BJ (cell line): Measurements from ENCODE around the gene IL32. TPM values are rescaled to one million over a fixed set of nuclear protein-coding genes. Genes with fewer than 3 reads are reported as not detected.

Experiments used
- CTCF ChIA-PET: fragments of 350-600 bp; formaldehyde crosslinking; extraction: SDS; loops from one replicate; lab custom pipeline; 2021; ENCODE audit warnings: antibody characterized with exemption, inconsistent platforms; lab: Yijun Ruan, JAX
- POLR2A ChIA-PET: fragments of 300-600 bp; sonication (Branson Sonifier 250); formaldehyde crosslinking; extraction: SDS; loops from one replicate; lab custom pipeline; 2021; ENCODE audit warnings: antibody characterized with exemption; lab: Charles Lee
- DNase-seq: peaks from one replicate; pipeline ENCODE4 v3.0.0-alpha.2; 2011; ENCODE audit warnings: low read depth
- H3K27me3 ChIP-seq: 2 replicates; pipeline ENCODE4 v1.6.0; 2011; ENCODE audit warnings: low read length; ENCODE audit not compliant: control insufficient read depth, insufficient read depth
- H3K36me3 ChIP-seq: 2 replicates; pipeline ENCODE4 v1.5.1; 2011; ENCODE audit warnings: low read length; ENCODE audit not compliant: control insufficient read depth, insufficient read depth
- H3K4me3 ChIP-seq: 2 replicates; pipeline ENCODE4 v1.5.1; 2011; ENCODE audit warnings: low read depth, mild to moderate bottlenecking, control low read depth, low read length
- polyA plus RNA-seq: library from polyadenylated mRNA; depleted of rRNA; stranded (reverse); fragments of >200 nt; gene quantifications from 2 replicates; pipeline ENCODE4 v1.2.3, GENCODE V29; 2011
- TF ChIP-seq, protein P1 (sequence below): IDR thresholded peaks from 2 replicates; pipeline ENCODE4 v1.5.1; 2011; ENCODE audit warnings: low read depth, mild to moderate bottlenecking, control low read depth, inconsistent platforms, low read length, moderate library complexity; ENCODE audit not compliant: insufficient read depth

IL32 gene
- polyA plus RNA-seq, 1 experiment = 18.1 TPM

DNA sequence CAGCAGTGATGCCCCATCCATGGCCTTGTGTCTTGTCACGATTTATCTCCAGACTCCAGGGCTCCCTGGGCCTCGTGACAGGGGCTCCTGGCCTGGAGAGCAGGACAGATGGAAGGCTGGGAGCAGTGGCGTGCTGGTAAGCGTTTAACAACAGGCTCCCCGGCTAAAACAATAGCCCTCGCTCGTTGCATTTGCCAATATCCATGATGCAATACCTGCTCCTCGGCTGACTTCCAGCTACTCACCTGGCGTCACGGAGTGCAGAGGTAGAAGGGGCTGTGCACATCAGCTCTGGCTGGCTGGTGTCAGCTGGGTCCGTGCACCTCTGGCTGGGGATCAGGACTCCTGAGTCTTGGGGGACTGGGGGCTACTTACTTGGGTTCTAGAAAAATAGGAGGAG is 27.2 kb upstream of the IL32 start:
- Histone ChIP-seq H3K36me3 (no peaks in the 10 kb centered on the region), H3K27me3 (peaks cover 47% of the 10 kb centered on the region), H3K4me3 (no peak overlapping the region)
- no peak for DNase-seq
- CTCF ChIA-PET = interaction anchor here (1.4 to 8.1 kb wide), 5 partner anchors 8 to 91 kb away, joined by 4 to 97 read pairs (median 5); no protein-coding TSS in a partner anchor
- POLR2A ChIA-PET = no interaction called here
- TF ChIP-seq, protein P1, sequence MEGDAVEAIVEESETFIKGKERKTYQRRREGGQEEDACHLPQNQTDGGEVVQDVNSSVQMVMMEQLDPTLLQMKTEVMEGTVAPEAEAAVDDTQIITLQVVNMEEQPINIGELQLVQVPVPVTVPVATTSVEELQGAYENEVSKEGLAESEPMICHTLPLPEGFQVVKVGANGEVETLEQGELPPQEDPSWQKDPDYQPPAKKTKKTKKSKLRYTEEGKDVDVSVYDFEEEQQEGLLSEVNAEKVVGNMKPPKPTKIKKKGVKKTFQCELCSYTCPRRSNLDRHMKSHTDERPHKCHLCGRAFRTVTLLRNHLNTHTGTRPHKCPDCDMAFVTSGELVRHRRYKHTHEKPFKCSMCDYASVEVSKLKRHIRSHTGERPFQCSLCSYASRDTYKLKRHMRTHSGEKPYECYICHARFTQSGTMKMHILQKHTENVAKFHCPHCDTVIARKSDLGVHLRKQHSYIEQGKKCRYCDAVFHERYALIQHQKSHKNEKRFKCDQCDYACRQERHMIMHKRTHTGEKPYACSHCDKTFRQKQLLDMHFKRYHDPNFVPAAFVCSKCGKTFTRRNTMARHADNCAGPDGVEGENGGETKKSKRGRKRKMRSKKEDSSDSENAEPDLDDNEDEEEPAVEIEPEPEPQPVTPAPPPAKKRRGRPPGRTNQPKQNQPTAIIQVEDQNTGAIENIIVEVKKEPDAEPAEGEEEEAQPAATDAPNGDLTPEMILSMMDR = no peak

DNA sequence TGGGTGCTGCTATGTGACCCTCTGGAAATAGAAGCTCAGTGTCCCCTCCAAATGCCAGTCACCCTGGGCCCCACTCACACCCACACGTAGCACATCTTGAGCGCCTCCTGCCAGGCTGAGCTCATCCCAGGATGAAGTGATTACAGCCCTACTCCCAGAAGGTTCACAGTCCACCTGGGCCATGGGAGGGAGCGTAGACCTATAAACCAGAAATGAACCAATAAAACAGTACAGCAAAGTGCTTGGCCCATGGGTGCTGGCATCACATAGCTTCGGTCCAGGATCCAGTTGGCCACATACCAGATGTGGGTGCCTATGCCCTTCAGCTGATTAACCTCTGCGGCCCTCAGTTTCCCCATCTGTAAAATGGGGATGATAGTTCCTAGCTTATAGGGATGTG is 26.5 kb upstream of the IL32 start:
- DNase-seq = no peak
- Histone ChIP-seq H3K36me3 (no peaks in the 10 kb centered on the region), H3K27me3 (peaks cover 43% of the 10 kb centered on the region), H3K4me3 (no peak overlapping the region)
- CTCF ChIA-PET = interaction anchor here (1.4 to 8.1 kb wide), 4 partner anchors 9 to 91 kb away, joined by 4 to 97 read pairs (median 8); no protein-coding TSS in a partner anchor
- TF ChIP-seq, protein P1 = no peak
- POLR2A ChIA-PET = interaction anchor here (0.7 kb wide), 1 partner anchor 74 kb away, joined by 3 read pairs; no protein-coding TSS in a partner anchor

DNA sequence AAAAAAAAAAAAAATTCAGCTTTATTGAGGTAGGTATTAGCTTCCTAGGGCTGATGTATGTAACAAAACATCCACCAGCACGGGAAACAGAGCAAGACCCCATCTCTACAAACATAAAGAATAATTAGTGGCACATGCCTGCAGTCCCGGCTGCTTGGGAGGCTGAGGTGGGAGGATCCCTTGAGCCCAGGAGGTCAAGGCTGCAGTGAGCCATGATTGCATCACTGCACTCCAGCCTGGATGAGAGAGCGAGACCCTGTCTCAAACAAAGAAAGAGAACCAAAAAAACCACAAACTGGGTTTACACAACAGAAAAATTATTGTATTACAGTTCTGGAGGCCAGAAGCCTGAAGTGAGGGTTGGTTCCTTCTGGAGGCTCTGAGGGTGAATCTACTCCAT is 23.1 kb upstream of the IL32 start:
- Histone ChIP-seq H3K36me3 (no peaks in the 10 kb centered on the region), H3K27me3 (peaks cover 37% of the 10 kb centered on the region), H3K4me3 (no peak overlapping the region)
- ChIA-PET CTCF (interaction anchor here (0.7 to 8.1 kb wide), 3 partner anchors 13 to 89 kb away, joined by 3 to 97 read pairs (median 5); no protein-coding TSS in a partner anchor), POLR2A (no interaction called here)
- TF ChIP-seq, protein P1 = no peak
- DNase-seq = no peak

DNA sequence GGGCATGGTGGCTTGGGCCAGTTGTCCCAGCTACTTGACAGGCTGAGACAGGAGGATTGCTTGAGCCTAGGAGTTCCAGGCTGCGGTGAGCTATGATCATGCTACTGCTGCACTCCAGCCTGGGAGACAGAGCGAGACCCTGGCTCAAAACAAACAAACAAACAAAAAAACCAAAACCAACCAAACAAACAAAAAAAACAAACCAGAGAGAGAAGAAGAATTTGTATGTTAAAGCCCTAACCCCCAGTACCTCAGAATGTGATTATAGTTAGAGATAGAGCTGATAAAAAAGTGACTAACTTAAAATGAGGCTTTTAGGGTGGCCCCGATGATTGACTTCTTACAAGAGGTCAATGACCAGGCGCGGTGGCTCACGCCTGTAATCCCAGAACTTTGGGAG is 20.7 kb upstream of the IL32 start:
- DNase-seq = no peak
- ChIA-PET POLR2A (interaction anchor here (0.6 kb wide), 1 partner anchor 25 kb away, joined by 3 read pairs; the partner anchor contains the start of gene TNFRSF12A), CTCF (interaction anchor here (1.3 to 8.1 kb wide), 3 partner anchors 15 to 87 kb away, joined by 3 to 97 read pairs (median 8); no protein-coding TSS in a partner anchor)
- no peak overlapping the region for H3K4me3 ChIP-seq
- TF ChIP-seq, protein P1 = no peak
- no peaks in the 10 kb centered on the region for H3K36me3 ChIP-seq
- H3K27me3 ChIP-seq = peaks cover 34% of the 10 kb centered on the region

DNA sequence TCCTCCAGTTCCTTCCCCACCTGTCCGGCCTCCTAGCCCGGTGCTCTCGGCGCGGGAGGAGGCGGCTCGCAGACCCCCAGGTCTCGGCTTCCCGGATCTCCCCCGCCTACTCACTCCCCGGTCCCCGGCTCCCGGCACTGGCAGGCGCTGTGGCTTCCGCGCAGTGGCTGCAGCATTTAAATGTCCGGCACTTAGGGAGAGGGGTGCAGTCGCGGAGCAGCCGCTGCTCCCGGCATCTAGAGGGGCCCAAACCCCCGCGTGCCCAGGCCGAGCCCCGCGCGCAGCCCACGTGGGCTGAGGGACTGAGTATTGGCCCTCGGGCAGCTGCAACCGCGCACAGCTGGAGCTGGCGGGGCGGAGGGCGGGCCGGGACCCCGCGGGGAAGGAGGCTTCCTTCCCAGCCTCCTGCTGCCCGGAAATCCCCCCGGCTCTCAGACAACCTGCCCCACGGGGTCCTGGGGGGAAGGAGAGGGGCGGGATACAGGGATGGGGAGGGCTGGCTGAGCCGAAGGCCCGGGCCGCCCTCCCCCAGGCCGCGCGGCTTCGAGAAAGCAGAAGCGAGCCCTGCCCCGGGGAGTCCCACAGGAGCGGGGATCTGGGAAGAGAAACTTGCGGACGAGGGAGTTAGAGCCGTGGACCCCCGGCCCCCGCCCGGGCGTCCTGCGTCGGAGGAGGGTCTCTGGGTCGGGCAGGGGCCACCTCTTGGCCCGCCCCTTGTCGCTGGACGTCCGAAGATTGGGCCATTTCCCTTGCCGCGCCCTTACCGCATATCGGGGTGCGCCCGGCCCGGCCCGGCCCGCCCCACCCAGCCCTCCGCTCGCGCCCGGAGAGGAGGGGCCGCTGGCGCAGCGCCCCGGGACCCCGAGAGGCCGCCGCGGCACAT is 19.4 kb upstream of the IL32 start, which contains the start of gene MMP25:
MMP25 (plus strand) TSS at position 804 of the 883 bp plus-strand sequence. CDS start 357 bp downstream, outside the sequence.
- POLR2A ChIA-PET = no interaction called here
- H3K4me3 ChIP-seq = peak within 1 kb of the TSS; percentile 38
- no peak for DNase-seq
- TF ChIP-seq, protein P1 = no peak
- H3K36me3 ChIP-seq = no peaks in the 10 kb centered on the region
- CTCF ChIA-PET = interaction anchor here (1.4 to 8.1 kb wide), 2 partner anchors 13 to 16 kb away, joined by 8 to 97 read pairs; no protein-coding TSS in a partner anchor
- H3K27me3 ChIP-seq = peaks cover 35% of the 10 kb centered on the region
